A549 (cell line): ENCODE measurements around the gene PRR14L.
"Not testable (repeated sequence)": the region's sequence is repeated elsewhere in the genome, so short reads cannot be mapped to it uniquely, and the experiment has no call there.

ENCODE experiments used
- CHD2 ChIP-seq: fragments of 150-350 bp; IDR thresholded peaks from 2 replicates; pipeline ENCODE4 v1.6.1; 2014; ENCODE audit warnings: low read length; ENCODE audit not compliant: partially characterized antibody
- CTCF ChIP-seq: fragments of >200 bp; sonication (Bioruptor Twin); formaldehyde crosslinking; IDR thresholded peaks from 3 replicates; pipeline ENCODE4 v1.5.1; 2016
- EP300 ChIP-seq, 2 experiments: fragments of >200 bp; sonication (Bioruptor Twin); formaldehyde crosslinking; IDR thresholded peaks; 2 replicates in 1 of 2; 3 replicates in 1 of 2; pipeline ENCODE4 v1.6.1; 2016 to 2017
- FOSL2 ChIP-seq, 2 experiments: fragments of 450-650 bp in 1 of 2; fragments of >200 bp in 1 of 2; sonication (Bioruptor Twin) in 1 of 2; formaldehyde crosslinking; IDR thresholded peaks; 2 replicates each; pipeline versions ENCODE4 v1.5.0 to v1.6.1; 2016 to 2020; ENCODE audit warnings: mild to moderate bottlenecking in 1 of 2, moderate library complexity in 1 of 2
- POLR2A ChIP-seq: IDR thresholded peaks from 2 replicates; pipeline ENCODE4 v1.6.1; 2012; ENCODE audit warnings: mild to moderate bottlenecking, low read length
- SREBF2 ChIP-seq: fragments of 450-650 bp; IDR thresholded peaks from 2 replicates; pipeline ENCODE4 v1.6.1; 2014; ENCODE audit warnings: mild to moderate bottlenecking, moderate library complexity
- USF2 ChIP-seq: fragments of 450-650 bp; IDR thresholded peaks from 2 replicates; pipeline ENCODE4 v1.6.1; 2014; ENCODE audit warnings: antibody characterized with exemption

DNA sequence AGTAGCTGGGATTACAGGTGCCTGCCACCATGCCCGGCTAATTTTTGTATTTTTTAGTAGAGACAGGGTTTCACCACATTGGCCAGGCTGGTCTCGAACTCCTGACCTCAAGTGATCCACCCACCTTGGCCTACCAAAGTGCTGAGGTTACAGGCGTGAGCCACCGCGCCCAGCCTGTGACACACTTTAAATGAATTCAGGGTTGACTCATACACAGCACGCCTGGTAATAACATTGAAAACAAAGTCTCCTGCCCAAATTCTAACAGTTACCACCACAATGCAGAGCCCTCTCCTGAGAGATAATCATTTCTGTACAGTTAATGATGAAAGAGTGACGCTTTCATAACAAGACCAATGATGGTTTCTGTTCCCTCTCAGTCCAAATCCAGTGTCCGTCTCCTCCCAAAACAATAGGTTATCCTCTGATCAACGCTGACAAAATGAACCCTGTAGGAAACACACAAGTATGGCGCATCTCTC is 89.0 kb downstream of the PRR14L start:
- TF ChIP-seq FOSL2 (IDR thresholded peaks at IDR 0.05); SREBF2; POLR2A; EP300 (IDR thresholded peaks at IDR 0.05); CHD2; CTCF; USF2: not testable (repeated sequence)
- TF ChIP-seq FOSL2 (CRISPR knock-in tag; IDR thresholded peaks at IDR 0.05): peak; percentile 45
